Thoracic aorta (tissue), 2 donors: ENCODE data around the gene ARHGAP4. TPM values are rescaled to one million over a fixed set of nuclear protein-coding genes. Genes with fewer than 3 reads are reported as not detected.

ENCODE experiments used
- ATAC-seq: fragments of 150-250 bp; one replicate; pipeline ENCODE4 v1.8.0; 2017; ENCODE audit warnings: low read depth; ENCODE audit not compliant: insufficient number of reproducible peaks, low FRiP score
- DNase-seq: peaks from one replicate; pipeline ENCODE4 v3.0.0-alpha.2; 2020; ENCODE audit warnings: low spot score
- H3K27ac ChIP-seq, 2 donors: fragments of 200-600 bp; sonication (generic); 1 replicate in 1 of 2; 2 replicates in 1 of 2; pipeline ENCODE4 v1.5.1; 2016; ENCODE audit warnings: mild to moderate bottlenecking in 2 of 2, moderate library complexity in 2 of 2
- H3K27me3 ChIP-seq: fragments of 200-600 bp; sonication (generic); replicated peaks from 2 replicates; pipeline ENCODE4 v1.6.0; 2016; ENCODE audit warnings: mild to moderate bottlenecking; ENCODE audit not compliant: insufficient read depth
- H3K36me3 ChIP-seq: fragments of 200-600 bp; sonication (generic); one replicate; pipeline ENCODE4 v1.5.1; 2016
- H3K4me1 ChIP-seq, 2 donors: fragments of 200-600 bp; sonication (generic); 1 replicate in 1 of 2; 2 replicates in 1 of 2; pipeline versions ENCODE4 v1.5.1 to v1.6.0; 2016; ENCODE audit warnings: low read depth in 2 of 2, mild to moderate bottlenecking in 1 of 2; ENCODE audit not compliant: control insufficient read depth in 1 of 2
- H3K4me3 ChIP-seq: fragments of 200-600 bp; sonication (generic); 2 replicates; pipeline ENCODE4 v1.5.1; 2016; ENCODE audit warnings: mild to moderate bottlenecking
- H3K9me3 ChIP-seq: fragments of 200-600 bp; sonication (generic); 2 replicates; pipeline ENCODE4 v1.5.1; 2016
- total RNA-seq, 2 donors: library from RNA; depleted of rRNA; stranded (reverse); fragments of >200 nt; gene quantifications; one replicate each; pipeline versions ENCODE4 v1.1.0 to v1.2.3, GENCODE V29; 2016
- TF ChIP-seq, protein P1 (sequence below): fragments of 200-600 bp; sonication (generic); IDR thresholded peaks from one replicate; pipeline ENCODE4 v1.5.1; 2019; ENCODE audit warnings: antibody characterized with exemption

The ARHGAP4 gene
- total RNA-seq, 2 donors from 2014 or later = 31.7 to 92.1 TPM

DNA sequence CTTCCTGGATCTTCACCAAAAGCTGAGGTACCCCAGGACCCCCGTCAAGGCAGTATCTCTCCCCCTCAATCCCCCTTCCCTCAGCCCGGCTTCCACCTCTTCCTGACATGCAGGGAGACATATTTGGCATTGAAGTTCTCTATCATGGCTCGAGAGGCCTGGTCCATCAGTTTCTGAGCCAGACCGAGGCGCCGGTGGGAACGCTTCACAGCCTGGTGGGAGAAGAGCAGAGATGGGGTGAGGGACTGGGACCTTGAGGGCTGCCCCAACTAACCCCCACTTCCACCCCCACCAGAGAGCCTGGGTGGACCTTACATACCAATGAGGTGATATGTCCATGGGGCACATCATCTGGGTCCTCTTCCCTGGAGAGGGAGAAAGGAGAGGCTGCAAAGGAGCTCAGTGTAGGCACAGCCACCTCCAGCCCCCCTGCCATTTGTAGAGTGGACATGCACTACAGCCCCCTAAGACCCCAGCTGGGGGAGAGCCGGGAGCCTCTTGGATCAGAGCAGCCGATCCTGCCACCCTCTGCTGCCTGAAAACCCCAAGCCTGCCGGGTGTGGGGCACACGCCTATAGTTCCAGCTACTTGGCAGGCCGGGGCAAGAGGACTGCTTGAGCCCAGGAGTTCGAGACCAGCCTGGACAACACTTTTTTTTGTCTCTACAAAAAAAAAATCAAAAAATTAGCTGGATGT lies 6.3 kb upstream of the ARHGAP4 start:
- TF ChIP-seq, protein P1, sequence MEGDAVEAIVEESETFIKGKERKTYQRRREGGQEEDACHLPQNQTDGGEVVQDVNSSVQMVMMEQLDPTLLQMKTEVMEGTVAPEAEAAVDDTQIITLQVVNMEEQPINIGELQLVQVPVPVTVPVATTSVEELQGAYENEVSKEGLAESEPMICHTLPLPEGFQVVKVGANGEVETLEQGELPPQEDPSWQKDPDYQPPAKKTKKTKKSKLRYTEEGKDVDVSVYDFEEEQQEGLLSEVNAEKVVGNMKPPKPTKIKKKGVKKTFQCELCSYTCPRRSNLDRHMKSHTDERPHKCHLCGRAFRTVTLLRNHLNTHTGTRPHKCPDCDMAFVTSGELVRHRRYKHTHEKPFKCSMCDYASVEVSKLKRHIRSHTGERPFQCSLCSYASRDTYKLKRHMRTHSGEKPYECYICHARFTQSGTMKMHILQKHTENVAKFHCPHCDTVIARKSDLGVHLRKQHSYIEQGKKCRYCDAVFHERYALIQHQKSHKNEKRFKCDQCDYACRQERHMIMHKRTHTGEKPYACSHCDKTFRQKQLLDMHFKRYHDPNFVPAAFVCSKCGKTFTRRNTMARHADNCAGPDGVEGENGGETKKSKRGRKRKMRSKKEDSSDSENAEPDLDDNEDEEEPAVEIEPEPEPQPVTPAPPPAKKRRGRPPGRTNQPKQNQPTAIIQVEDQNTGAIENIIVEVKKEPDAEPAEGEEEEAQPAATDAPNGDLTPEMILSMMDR = no peak
- Histone ChIP-seq H3K4me1 (peaks cover 3 to 14% of the 10 kb centered on the region in 2 donors), H3K4me3 (no peak overlapping the region), H3K27ac (no peak overlapping the region), H3K27me3 (no peaks in the 10 kb centered on the region), H3K9me3 (no peaks in the 10 kb centered on the region), H3K36me3 (peaks cover 6% of the 10 kb centered on the region)
- DNase-seq = no peak
- ATAC-seq = no peak

DNA sequence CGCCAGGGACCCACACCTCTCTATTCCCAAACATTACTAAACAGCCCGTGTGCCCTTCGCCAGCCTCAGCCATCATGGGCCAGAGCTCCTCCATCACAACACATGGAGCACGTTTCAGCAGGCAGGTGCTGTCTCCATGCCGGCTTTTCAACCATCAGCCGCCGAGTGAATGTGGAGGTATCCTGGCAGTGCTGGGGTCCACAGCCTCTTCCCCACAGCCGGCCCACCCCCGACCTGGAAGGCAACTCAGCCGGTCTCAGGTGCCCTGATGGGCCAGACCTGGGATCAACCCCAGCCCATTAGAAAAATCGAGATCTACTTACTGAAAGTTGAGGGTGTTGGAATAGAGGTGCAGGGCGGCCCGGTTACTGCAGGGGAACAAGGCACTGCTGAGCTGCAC lies 5.7 kb upstream of the ARHGAP4 start:
- H3K4me3 ChIP-seq = no peak overlapping the region
- TF ChIP-seq, protein P1 = no peak
- no peak overlapping the region for H3K27ac ChIP-seq
- no peaks in the 10 kb centered on the region for H3K9me3 ChIP-seq
- peaks cover 6% of the 10 kb centered on the region for H3K36me3 ChIP-seq
- DNase-seq = no peak
- H3K27me3 ChIP-seq = no peaks in the 10 kb centered on the region
- ATAC-seq = no peak
- peaks cover 3 to 18% of the 10 kb centered on the region in 2 donors for H3K4me1 ChIP-seq

DNA sequence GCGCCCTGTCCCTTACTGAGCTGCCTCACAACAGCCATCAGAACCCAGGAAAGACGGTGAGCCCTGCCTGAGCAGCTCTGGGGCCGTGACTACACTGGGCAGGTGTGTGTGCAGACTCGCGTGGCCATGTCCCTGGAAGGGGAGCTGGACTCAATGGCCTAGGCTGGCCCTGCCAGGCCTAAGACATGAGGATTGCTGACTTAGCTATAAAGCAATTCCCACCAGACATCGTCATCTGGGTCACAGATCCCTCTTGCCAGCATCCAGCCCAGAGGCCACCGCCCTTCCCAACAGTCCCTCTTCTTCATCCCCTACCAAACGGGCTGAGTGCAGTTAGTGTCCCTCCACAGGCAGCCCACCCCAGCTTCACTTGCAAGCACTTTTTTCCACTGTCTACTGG lies 5.1 kb upstream of the ARHGAP4 start:
- Histone ChIP-seq H3K36me3 (peaks cover 6% of the 10 kb centered on the region), H3K4me1 (peaks cover 3 to 24% of the 10 kb centered on the region in 2 donors), H3K27me3 (no peaks in the 10 kb centered on the region), H3K9me3 (no peaks in the 10 kb centered on the region), H3K27ac (no peak overlapping the region), H3K4me3 (no peak overlapping the region)
- TF ChIP-seq, protein P1 = no peak
- ATAC-seq = no peak
- DNase-seq = no peak

DNA sequence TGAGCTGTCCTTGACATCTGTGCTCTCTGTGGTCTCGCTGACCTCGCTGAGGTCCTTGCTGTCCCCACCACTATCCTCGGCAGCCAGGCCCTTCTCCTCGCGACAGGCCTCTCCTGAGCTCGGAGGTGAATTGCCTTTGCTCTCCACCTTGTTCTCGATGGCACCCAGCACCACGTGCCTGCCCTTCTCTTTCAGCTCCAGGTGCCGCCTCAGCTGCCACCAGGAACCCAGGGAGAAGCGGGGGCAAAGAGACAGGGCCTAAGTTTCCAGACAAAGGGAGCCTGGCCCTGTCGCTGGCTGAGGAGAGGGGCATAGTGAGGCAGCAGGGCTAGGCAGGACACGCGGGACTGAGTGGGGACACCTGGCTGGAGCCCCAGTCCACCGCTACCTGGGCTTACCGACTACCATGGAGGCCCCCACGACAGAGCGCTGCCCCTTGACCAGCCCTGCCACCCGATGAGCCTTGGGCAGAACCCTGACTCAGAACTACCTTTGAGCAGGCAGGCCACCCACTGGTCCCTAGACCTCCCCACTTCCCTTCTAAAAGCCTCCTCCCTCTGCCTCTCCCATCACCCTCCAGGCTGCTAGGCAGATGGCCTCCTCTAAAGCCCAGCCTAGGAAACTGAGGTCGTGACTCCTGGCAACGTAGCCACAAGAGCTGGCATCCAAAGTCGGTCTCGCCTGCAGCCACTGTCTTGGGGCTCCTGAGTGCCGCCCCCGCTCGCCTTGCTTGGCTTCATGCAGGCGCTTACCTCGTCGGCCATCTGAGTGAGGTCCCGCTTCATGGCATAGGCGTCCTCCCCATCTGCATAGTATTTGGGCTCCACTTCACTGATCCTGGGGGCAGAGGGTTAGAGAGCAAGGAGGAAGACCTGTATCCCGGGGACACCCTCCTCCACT lies 4.2 kb upstream of the ARHGAP4 start:
- Histone ChIP-seq H3K27me3 (no peaks in the 10 kb centered on the region), H3K9me3 (no peaks in the 10 kb centered on the region), H3K4me1 (peaks cover 3 to 19% of the 10 kb centered on the region in 2 donors), H3K27ac (no peak overlapping the region), H3K4me3 (no peak overlapping the region), H3K36me3 (peaks cover 6% of the 10 kb centered on the region)
- DNase-seq (no peak), ATAC-seq (no peak)
- TF ChIP-seq, protein P1 = no peak

DNA sequence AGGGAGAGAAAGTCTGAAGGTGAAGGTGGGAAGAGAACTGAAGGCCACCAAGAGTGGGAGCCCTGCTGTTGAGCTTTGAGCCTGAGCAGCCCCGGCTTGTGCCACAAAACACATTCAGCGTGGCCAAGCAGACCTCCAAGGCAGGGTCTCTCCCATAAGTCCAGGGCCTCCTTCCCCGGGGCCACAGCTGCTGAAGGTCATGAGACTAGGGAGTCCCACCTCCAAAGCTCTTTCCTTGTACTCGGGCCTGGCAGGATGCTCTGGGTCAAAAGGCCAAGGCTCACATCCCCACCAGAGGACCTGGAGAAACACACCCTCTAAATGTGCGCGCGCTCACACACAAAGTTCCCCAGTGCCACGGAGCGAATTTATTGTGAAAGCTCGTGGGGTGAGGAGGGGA lies 3.5 kb upstream of the ARHGAP4 start:
- Histone ChIP-seq H3K27ac (no peak overlapping the region), H3K9me3 (no peaks in the 10 kb centered on the region), H3K4me3 (no peak overlapping the region), H3K4me1 (peaks cover 3 to 19% of the 10 kb centered on the region in 2 donors), H3K27me3 (no peaks in the 10 kb centered on the region), H3K36me3 (peaks cover 6% of the 10 kb centered on the region)
- DNase-seq = no peak
- TF ChIP-seq, protein P1 = no peak
- no peak for ATAC-seq
